BE2C (cell line): ENCODE data around the gene NACC2.

Source experiments
- DNase-seq: peaks from one replicate; pipeline ENCODE4 v3.0.0-alpha.2; 2020
- H3K27me3 ChIP-seq: fragments of 250-450 bp; sonication (Bioruptor Pico); 2 replicates; pipeline ENCODE4 v1.5.1; 2020; ENCODE audit warnings: mild to moderate bottlenecking
- H3K36me3 ChIP-seq: fragments of 250-450 bp; sonication (Bioruptor Pico); 2 replicates; pipeline ENCODE4 v1.5.1; 2020; ENCODE audit warnings: mild to moderate bottlenecking
- H3K4me1 ChIP-seq: fragments of 250-450 bp; sonication (Bioruptor Pico); 2 replicates; pipeline ENCODE4 v1.5.1; 2020
- H3K4me3 ChIP-seq: 2 replicates; pipeline ENCODE4 v1.5.1; 2011; ENCODE audit warnings: low read depth, low read length
- H3K9me3 ChIP-seq: fragments of 250-450 bp; sonication (Bioruptor Pico); 2 replicates; pipeline ENCODE4 v1.5.1; 2020
- TF ChIP-seq, protein P1 (sequence below): IDR thresholded peaks from 2 replicates; pipeline ENCODE4 v1.5.1; 2012; ENCODE audit warnings: mild to moderate bottlenecking, low read depth, low read length

The NACC2 gene

DNA sequence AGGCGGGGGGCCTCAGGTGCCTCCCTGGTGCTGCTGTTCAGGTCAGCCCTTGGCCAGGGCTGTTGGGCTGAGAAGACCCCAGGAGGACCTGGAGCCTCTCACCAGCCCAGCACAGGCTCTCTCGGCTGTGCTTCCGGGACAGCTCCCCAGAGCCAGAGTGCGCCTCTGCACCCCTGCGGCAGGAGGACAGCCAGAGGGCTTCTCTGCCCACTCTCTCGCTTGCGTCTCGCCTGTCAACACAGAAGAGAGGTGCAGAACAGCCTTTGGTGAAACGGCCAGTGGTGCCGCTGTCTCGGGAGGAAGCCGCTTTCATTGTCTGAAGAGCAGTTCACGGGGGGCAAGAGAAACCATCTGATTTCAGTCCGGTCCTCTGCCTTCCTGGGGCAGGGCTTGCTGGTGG is 3.8 kb upstream of the NACC2 start:
- TF ChIP-seq, protein P1, sequence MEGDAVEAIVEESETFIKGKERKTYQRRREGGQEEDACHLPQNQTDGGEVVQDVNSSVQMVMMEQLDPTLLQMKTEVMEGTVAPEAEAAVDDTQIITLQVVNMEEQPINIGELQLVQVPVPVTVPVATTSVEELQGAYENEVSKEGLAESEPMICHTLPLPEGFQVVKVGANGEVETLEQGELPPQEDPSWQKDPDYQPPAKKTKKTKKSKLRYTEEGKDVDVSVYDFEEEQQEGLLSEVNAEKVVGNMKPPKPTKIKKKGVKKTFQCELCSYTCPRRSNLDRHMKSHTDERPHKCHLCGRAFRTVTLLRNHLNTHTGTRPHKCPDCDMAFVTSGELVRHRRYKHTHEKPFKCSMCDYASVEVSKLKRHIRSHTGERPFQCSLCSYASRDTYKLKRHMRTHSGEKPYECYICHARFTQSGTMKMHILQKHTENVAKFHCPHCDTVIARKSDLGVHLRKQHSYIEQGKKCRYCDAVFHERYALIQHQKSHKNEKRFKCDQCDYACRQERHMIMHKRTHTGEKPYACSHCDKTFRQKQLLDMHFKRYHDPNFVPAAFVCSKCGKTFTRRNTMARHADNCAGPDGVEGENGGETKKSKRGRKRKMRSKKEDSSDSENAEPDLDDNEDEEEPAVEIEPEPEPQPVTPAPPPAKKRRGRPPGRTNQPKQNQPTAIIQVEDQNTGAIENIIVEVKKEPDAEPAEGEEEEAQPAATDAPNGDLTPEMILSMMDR = no peak
- peaks cover 16% of the 10 kb centered on the region for H3K4me1 ChIP-seq
- H3K36me3 ChIP-seq = no peaks in the 10 kb centered on the region
- no peaks in the 10 kb centered on the region for H3K9me3 ChIP-seq
- no peak overlapping the region for H3K4me3 ChIP-seq
- no peaks in the 10 kb centered on the region for H3K27me3 ChIP-seq
- DNase-seq = no peak

DNA sequence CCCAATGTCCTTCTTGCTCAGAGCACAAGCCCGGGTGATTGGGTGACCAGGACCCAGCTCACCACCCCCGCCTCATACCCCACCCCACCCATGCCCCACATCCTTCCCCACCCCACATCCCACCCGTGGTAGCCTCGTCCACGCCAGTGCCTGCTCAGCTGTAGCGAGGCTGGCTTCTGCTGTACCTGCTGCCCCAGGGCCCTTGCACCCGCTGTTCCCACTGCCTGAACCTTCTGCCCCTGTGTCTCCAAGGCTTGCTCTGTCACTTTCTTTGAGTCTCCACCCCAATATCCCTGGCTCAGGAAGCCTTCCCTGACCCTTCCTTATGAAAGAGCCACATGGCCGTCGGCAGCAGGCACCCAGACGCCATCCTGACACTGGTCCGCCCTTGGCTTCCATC is 3.1 kb upstream of the NACC2 start:
- DNase-seq = no peak
- no peak overlapping the region for H3K4me3 ChIP-seq
- peaks cover 10% of the 10 kb centered on the region for H3K4me1 ChIP-seq
- H3K9me3 ChIP-seq = no peaks in the 10 kb centered on the region
- H3K27me3 ChIP-seq = no peaks in the 10 kb centered on the region
- TF ChIP-seq, protein P1 = no peak
- no peaks in the 10 kb centered on the region for H3K36me3 ChIP-seq

DNA sequence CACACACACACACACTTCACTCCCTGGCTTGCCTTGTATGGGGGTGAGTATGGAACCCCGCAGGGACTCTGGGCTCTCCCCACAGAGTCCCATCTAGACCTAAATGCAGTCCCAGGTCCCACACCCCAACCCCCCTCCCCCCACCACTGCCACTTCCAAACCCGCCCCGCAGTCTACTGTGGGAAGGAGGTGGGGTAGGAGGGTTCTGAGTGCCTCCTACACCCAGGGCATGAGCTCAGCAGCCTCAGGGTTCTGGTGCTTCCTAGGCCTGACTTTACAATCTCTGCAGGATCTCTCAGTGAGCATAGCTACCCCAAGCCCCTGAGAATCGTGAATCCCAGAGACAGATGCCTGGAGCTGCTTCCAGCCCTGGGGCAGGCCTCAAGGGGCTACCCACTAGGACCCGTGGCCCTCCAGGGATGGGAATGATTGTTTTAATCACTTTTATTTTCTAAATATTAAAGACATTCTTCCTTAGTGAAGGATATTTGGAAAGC is 1.5 kb upstream of the NACC2 start:
- DNase-seq = no peak
- Histone ChIP-seq H3K27me3 (no peaks in the 10 kb centered on the region), H3K4me3 (no peak overlapping the region), H3K9me3 (no peaks in the 10 kb centered on the region), H3K36me3 (no peaks in the 10 kb centered on the region), H3K4me1 (0 out of 2 replicates have a peak, but pooled peaks cover 7% of the 10 kb centered on the region)
- TF ChIP-seq, protein P1 = no peak

DNA sequence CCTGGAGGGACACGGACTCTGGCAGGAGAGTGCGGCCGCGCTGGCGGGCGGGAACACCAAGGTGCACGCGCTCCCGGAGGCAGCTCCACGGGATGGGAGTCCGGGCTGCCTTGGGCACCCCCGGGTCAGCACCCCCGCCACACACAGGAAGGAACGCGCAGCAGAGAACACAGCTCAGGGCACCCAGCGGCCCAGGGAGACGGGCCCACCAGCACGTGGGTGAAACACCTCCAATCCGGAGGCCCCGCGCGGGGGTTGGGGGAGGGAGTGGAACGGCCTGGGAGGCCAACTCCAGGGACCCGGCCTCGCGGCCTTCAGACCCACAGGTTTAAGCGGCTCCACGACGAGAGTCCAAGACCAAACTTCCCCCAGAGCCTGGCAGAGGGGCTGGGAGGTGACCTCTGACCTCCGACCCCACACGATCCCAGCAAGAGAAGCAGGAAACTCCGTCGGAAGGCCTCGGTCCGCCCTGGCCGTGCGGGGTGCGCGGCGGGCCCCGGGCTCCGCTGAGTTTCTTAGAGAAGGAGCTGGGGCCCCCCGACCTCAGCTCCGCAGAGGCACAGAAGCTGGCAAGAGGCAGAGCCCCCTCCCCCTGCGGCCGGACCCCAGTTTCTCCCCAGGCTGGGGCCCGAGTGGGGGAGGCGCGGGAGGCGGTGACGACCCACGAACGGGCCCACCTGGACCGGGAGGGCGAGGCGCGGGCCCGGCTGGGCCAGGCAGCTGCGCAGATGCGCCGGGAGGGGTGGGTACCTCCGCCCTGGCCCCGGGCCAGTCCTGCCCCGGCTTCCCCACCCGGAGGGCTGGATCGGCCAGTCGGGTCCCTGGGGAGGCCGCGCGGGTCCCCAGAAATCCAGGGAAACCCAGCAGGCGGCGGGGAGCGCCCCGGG is 851 bp downstream of the NACC2 start:
- peak overlapping the region; percentile 53 for H3K4me3 ChIP-seq
- H3K27me3 ChIP-seq = no peaks in the 10 kb centered on the region
- peak; percentile 53 for DNase-seq
- H3K4me1 ChIP-seq = peaks cover 15% of the 10 kb centered on the region; the same call in 1 of the 2 replicates
- TF ChIP-seq, protein P1 = no peak
- no peaks in the 10 kb centered on the region for H3K36me3 ChIP-seq
- no peaks in the 10 kb centered on the region for H3K9me3 ChIP-seq

DNA sequence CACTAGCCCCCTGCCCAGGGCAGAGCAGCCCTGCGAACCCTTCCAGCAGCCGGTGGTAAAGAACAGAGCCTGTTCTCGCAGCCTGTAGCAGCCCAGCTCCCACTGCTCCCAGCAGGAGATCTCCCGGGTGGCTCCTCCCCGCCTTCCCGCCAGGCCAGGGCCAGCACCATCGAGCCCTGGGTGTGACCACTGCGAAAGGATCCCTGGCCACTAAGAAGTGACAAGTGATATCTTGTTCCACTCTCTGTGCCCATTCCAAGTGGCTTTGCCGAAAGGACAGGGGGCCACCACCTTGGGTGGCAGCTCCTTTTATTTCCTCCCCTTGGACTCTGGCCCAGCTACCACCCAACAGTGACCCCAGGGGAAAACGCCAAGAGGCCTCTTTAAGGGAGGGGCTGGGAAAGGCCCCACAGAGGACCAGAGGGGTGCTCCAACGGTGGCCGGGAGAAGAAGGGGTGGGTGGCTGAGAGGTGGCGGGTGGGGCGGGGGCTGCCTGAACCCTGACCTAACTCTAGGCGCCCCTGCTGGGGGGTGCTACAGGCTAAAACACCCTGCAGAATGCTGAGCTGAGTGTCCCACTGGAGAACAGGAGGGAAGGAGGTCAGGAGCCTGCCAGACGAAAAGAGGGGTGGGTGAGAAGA is 1.6 kb downstream of the NACC2 start:
- no peak for DNase-seq
- TF ChIP-seq, protein P1 = no peak
- Histone ChIP-seq H3K9me3 (no peaks in the 10 kb centered on the region), H3K4me3 (no peak overlapping the region), H3K27me3 (no peaks in the 10 kb centered on the region), H3K36me3 (no peaks in the 10 kb centered on the region), H3K4me1 (peaks cover 15% of the 10 kb centered on the region; the same call in 1 of the 2 replicates)
